Choroid plexus epithelial cell (primary cell): Measurements from ENCODE around the gene USH2A.

Source experiments
- DNase-seq: peaks from one replicate; pipeline ENCODE4 v3.0.0-alpha.2; 2010; ENCODE audit warnings: low read depth
- H3K4me3 ChIP-seq: 2 replicates; pipeline ENCODE4 v1.5.1; 2011; ENCODE audit warnings: low read depth, mild to moderate bottlenecking, control low read depth, low read length, moderate library complexity
- TF ChIP-seq, protein P1 (sequence below): conservative IDR thresholded peaks from 2 replicates; pipeline ENCODE4 v1.5.1; 2011; ENCODE audit warnings: low read depth, mild to moderate bottlenecking, control low read depth, inconsistent platforms, low read length, moderate library complexity

USH2A gene

DNA sequence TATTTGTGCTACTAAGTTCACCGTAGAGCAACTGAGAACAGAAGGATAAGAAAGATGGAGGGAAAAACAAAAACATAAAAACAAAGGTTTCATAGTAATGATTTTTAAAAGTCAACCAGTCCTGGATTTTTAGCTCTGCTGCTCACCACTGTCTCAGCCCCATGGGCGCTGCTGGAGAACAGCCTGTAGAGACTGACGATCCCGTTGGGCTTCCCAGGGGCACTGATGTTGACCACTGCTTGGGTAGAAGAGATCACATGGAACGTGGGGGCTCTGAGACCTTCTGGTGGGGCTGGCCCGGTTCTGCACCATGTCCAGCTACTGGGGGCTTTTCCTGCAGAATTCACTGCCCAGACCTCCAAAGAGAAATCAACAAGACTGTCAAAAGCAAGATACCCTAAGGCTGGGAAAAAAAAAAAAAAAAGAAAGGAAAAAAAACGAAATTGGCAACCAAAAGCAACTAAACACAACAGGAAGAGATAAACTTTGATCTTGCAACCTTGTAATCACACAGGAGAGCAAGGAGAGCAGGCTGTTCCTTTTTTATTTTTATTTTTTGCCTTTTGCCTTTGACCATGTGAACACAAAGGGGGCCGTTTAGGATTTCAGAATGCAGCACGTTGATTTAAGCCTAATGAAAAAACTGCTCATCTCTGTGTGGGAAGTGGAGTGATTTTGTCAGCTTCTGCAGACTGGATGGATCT, 772.6 kb downstream of the USH2A start:
- TF ChIP-seq, protein P1, sequence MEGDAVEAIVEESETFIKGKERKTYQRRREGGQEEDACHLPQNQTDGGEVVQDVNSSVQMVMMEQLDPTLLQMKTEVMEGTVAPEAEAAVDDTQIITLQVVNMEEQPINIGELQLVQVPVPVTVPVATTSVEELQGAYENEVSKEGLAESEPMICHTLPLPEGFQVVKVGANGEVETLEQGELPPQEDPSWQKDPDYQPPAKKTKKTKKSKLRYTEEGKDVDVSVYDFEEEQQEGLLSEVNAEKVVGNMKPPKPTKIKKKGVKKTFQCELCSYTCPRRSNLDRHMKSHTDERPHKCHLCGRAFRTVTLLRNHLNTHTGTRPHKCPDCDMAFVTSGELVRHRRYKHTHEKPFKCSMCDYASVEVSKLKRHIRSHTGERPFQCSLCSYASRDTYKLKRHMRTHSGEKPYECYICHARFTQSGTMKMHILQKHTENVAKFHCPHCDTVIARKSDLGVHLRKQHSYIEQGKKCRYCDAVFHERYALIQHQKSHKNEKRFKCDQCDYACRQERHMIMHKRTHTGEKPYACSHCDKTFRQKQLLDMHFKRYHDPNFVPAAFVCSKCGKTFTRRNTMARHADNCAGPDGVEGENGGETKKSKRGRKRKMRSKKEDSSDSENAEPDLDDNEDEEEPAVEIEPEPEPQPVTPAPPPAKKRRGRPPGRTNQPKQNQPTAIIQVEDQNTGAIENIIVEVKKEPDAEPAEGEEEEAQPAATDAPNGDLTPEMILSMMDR: no peak
- no peak for DNase-seq
- H3K4me3 ChIP-seq: no peak overlapping the region

DNA sequence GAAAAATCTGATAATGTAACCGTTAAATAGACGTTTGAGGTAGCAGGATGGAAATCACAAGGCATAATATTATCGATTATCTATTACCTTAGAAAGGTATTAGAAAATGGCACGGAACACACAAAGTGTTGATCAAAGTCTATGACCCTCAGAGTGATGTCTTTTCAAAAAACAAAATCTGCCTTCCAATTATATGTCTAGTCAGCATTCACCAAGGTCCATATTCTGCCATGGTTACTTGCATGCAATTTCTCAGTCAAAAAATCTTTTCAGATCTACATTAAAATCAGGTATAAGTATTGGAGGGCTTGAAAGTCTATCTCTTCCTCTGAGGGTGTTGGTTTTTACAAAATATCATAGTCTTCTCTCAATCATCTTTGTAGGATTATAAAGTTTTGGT, 774.3 kb downstream of the USH2A start:
- TF ChIP-seq, protein P1: no peak
- no peak overlapping the region for H3K4me3 ChIP-seq

DNA sequence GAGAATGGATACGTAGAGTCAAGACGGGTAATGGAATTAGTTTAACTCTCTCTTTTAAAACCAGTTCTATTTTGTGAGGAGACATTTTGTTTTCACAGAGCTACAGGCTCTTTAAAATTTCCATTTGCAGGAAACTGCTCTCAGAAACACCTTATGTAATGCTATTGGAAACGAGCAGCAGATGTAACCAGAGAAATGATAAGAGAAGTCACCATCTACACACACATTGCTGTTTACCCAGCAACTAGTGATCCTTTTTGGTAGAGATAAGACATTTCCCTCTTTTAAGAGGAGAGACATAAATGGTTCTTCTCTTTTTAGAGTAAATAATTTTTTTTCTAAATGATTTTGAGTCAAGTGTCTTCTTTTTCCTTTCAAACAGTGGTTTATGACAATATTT, 775.5 kb downstream of the USH2A start:
- no peak overlapping the region for H3K4me3 ChIP-seq
- no peak for DNase-seq
- TF ChIP-seq, protein P1: no peak

More for the DNA sequence above, 774.3 kb downstream of the USH2A start:
- no peak for DNase-seq

DNA sequence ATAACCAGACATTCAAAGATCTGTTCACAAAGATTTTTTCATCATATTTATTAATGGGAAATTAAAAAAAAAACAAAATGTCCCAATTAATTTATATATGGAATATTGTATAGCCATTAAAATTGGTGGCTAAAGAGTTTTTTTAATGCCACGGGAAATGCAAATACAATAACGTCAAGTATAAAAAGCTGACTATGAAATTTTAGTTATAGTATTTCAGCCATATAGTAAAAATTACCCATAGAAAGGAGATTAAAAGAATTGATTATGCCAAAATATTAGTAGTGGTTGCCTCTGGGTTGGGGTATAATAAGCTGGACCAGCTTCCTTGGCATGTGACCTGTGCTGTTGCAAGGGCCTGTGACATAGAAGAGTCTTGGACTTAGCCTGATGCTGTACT, 777.4 kb downstream of the USH2A start:
- no peak for DNase-seq
- H3K4me3 ChIP-seq: no peak overlapping the region
- TF ChIP-seq, protein P1: no peak

DNA sequence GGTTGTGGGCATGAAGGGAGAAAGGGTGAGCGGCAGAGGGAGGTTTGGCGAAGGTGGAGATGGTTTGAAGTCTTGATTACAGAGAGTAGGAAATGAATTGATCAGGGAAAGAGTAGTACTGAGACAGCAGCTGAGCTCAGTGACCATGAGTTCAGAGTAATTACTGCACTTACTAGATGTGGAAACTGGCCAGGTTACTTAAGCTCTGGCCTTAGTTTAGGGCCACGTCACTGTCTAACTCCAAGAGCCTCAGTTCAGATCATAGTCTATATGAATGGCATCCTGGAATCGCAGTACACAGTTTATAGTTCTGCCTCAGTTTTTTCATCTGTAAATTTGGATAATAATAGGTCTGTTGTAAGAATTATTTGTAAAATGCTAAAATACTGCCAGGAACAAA, 778.1 kb downstream of the USH2A start:
- TF ChIP-seq, protein P1: no peak
- no peak for DNase-seq
- no peak overlapping the region for H3K4me3 ChIP-seq

DNA sequence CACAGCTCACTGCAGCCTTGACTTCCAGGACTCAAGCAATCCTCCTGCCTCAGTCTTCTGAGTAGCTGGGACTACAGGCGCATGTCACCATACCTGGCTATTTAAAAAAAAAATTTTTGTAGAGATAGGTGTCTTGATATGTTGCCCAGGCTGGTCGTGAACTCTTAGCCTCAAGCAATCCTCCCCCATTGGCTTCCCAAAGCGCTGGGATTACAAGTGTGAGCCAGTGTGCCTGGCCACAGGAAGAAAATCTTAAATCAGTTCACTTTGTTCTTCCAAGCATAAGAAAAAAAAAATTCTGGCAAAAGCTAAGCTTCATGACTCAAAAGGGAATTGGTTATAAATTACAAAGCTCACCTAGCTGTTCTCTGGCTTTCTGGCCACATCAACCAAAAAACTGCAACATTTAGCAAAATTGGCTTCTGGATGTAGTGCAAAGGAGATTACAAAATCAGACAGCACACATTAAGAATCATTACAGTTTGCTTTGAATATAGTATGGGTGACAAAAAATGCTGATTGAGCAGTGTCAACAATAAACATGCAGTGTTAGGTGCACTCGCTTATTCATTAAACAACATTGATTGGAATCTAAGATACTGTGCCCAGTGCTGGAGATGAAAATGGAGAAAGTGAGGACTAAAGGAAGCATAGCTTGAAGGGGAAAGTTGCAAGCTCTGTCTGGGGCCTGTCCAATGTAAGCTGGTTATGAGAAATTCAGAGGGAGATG, 779.5 kb downstream of the USH2A start:
- DNase-seq: no peak
- H3K4me3 ChIP-seq: no peak overlapping the region
- TF ChIP-seq, protein P1: no peak
